Activated CD4-positive, alpha-beta T cell treated with anti-CD3 and anti-CD28 coated beads, Interleukin-2, amount 10 ng/mL, durations not matched to agents 7 days and 5 days (primary cell): ENCODE data around the gene HECTD2. TPM values are rescaled to one million over a fixed set of nuclear protein-coding genes. Genes with fewer than 3 reads are reported as not detected.

Experiments used
- CTCF ChIA-PET: fragments of 350-600 bp; sonication (Branson Sonifier 250); formaldehyde crosslinking; loops from one replicate; lab custom pipeline; 2021; ENCODE audit warnings: antibody characterized with exemption; lab: Charles Lee
- POLR2A ChIA-PET: fragments of 350-600 bp; sonication (Branson Sonifier 250); formaldehyde crosslinking; loops from one replicate; lab custom pipeline; 2021; ENCODE audit warnings: antibody characterized with exemption; lab: Charles Lee
- DNase-seq: peaks from one replicate; pipeline ENCODE4 v3.0.0-alpha.2; 2020
- H3K27ac Mint-ChIP-seq: one replicate; pipeline ENCODE4 v1.8.0; 2021; ENCODE audit warnings: mild to moderate bottlenecking, moderate library complexity, mixed read lengths
- H3K27me3 Mint-ChIP-seq: one replicate; pipeline ENCODE4 v1.8.0; 2021; ENCODE audit warnings: mixed read lengths
- H3K36me3 Mint-ChIP-seq: one replicate; pipeline ENCODE4 v1.8.0; 2021; ENCODE audit warnings: low read depth, mixed read lengths
- H3K4me1 Mint-ChIP-seq: one replicate; pipeline ENCODE4 v1.8.0; 2021; ENCODE audit warnings: mixed read lengths
- H3K4me3 Mint-ChIP-seq: one replicate; pipeline ENCODE4 v1.8.0; 2021; ENCODE audit warnings: mild to moderate bottlenecking, moderate library complexity, mixed read lengths
- H3K9me3 Mint-ChIP-seq: one replicate; pipeline ENCODE4 v1.8.0; 2021; ENCODE audit warnings: mixed read lengths
- total RNA-seq, 2 experiments: library from RNA; stranded (reverse); gene quantifications; one replicate each; pipeline ENCODE4 v1.2.3, GENCODE V29; 2021

HECTD2 gene
- total RNA-seq, 2 experiments from 2014 or later: 2.6 to 3.1 TPM

DNA sequence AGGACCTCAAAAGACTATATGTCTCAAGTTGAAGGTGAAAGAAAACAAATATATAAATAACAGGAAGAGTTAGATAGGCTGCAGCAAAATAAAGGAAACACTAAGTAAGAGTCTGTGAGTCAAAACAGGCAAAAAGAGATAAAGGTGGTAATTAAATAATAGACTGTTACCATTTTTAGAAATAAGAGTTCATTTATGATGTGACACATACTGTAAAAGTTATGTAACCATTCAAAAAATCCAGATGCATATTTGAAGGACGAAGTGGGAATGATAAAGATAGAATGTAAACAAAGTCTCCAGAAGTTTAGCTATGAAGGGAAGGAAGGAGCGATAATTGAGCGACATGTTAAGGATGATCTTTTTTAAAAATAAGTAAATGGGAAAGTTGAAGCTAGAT is 50.5 kb downstream of the HECTD2 start:
- Mint-ChIP-seq H3K4me1 (no peaks in the 10 kb centered on the region), H3K36me3 (no peaks in the 10 kb centered on the region), H3K27ac (no peak overlapping the region), H3K4me3 (no peak overlapping the region), H3K27me3 (no peaks in the 10 kb centered on the region), H3K9me3 (no peaks in the 10 kb centered on the region)
- DNase-seq: no peak
- ChIA-PET CTCF (no interaction called here), POLR2A (no interaction called here)

DNA sequence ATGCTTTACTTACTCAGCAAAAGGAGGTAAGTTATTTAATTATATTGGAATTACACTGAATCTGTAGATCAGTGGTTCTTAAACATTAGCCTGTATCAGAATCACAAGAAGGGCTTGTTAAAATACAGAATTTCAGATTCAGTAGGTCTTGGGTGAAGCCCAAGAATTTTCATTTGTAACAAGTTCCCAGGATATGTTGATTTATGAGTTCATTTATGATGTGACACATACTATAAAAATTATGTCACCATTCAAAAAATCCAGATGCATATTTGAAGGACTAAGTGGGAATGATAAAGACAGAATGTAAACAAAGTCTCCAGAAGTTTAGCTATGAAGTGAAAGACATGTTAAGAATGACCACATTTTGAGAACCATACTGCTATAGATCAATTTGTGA is 52.3 kb downstream of the HECTD2 start:
- H3K9me3 Mint-ChIP-seq: no peaks in the 10 kb centered on the region
- H3K27ac Mint-ChIP-seq: no peak overlapping the region
- no peaks in the 10 kb centered on the region for H3K4me1 Mint-ChIP-seq
- DNase-seq: no peak
- ChIA-PET POLR2A (no interaction called here), CTCF (no interaction called here)
- no peak overlapping the region for H3K4me3 Mint-ChIP-seq
- no peaks in the 10 kb centered on the region for H3K36me3 Mint-ChIP-seq
- H3K27me3 Mint-ChIP-seq: no peaks in the 10 kb centered on the region

DNA sequence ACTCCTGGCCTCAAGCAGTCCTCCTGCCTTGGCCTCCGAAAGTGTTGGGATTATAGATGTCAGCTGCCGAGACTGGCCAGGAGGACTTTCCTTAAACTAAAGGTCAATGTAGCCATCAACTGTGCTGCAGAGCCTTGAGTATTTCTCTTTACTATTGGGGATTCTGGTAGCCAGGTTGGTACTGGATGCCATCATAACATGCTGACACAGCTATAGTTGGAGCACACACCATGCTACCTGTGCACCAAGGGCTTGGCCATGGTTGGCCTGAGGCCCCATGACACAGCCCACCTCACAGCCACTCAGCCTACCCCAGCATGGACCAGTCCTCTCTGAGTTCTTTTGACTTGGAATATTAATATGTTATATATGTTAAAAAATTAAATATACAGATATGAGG is 54.4 kb downstream of the HECTD2 start:
- H3K4me3 Mint-ChIP-seq: no peak overlapping the region
- ChIA-PET CTCF (no interaction called here), POLR2A (no interaction called here)
- DNase-seq: no peak
- peaks cover 1% of the 10 kb centered on the region for H3K27me3 Mint-ChIP-seq
- H3K9me3 Mint-ChIP-seq: peaks cover 3% of the 10 kb centered on the region
- no peak overlapping the region for H3K27ac Mint-ChIP-seq
- no peaks in the 10 kb centered on the region for H3K36me3 Mint-ChIP-seq
- no peaks in the 10 kb centered on the region for H3K4me1 Mint-ChIP-seq

- Mint-ChIP-seq H3K27me3 (peaks cover 2% of the 10 kb centered on the region), H3K9me3 (peaks cover 8% of the 10 kb centered on the region), H3K36me3 (no peaks in the 10 kb centered on the region), H3K4me1 (no peaks in the 10 kb centered on the region), H3K27ac (no peak overlapping the region), H3K4me3 (no peak overlapping the region)
- ChIA-PET CTCF (interaction anchor here (0.7 kb wide), 1 partner anchor 57 kb away, joined by 3 read pairs; no protein-coding TSS in a partner anchor), POLR2A (no interaction called here)
- DNase-seq: no peak
These were observed 55.1 kb downstream of the HECTD2 start for GRCh38 chr10:91465261-91465660.

DNA sequence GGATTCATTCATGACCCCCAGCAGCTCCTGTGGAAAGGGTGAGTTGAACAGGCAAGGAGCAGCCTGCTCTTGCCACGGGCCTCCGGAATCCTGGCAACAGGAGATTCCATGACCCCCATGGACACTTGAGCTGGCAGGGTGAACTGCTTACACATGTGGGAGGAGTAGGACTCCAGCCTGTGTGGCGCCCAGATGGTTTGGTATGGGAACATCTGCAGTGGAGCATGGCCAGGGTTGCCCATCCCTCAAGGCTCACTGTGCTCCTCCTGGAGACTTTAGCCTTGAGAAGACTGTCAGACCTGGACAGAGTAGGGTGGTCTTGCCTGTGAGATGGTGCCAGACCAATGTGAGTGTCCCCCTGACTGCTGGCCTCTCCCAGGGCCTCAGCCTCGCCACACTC is 57.0 kb downstream of the HECTD2 start:
- Mint-ChIP-seq H3K9me3 (peaks cover 8% of the 10 kb centered on the region), H3K27me3 (peaks cover 3% of the 10 kb centered on the region), H3K4me3 (no peak overlapping the region), H3K4me1 (no peaks in the 10 kb centered on the region), H3K36me3 (no peaks in the 10 kb centered on the region), H3K27ac (no peak overlapping the region)
- DNase-seq: no peak
- ChIA-PET POLR2A (no interaction called here), CTCF (interaction anchor here (0.7 kb wide), 1 partner anchor 89 kb away, joined by 3 read pairs; no protein-coding TSS in a partner anchor)

DNA sequence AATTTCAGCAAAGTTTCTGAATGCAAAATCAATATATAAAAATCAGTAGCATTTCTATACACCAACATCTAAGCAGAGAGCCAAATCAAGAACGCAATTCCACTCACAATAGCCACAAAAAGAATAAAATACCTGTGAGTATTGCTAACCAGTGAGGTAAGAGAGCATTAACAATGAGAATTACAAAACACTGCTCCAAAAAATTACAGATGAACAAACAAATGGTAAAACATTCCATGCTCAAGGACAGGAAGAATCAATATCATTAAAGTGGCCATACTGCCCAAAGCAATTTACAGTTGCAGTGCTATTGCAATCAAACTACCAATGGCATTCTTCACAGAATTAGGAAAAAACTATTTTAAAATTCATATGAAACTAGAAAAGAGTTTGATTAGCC is 61.5 kb downstream of the HECTD2 start:
- H3K4me1 Mint-ChIP-seq: no peaks in the 10 kb centered on the region
- peaks cover 8% of the 10 kb centered on the region for H3K9me3 Mint-ChIP-seq
- H3K27me3 Mint-ChIP-seq: peaks cover 3% of the 10 kb centered on the region
- no peak overlapping the region for H3K27ac Mint-ChIP-seq
- no peaks in the 10 kb centered on the region for H3K36me3 Mint-ChIP-seq
- ChIA-PET POLR2A (no interaction called here), CTCF (no interaction called here)
- no peak overlapping the region for H3K4me3 Mint-ChIP-seq
- DNase-seq: no peak

DNA sequence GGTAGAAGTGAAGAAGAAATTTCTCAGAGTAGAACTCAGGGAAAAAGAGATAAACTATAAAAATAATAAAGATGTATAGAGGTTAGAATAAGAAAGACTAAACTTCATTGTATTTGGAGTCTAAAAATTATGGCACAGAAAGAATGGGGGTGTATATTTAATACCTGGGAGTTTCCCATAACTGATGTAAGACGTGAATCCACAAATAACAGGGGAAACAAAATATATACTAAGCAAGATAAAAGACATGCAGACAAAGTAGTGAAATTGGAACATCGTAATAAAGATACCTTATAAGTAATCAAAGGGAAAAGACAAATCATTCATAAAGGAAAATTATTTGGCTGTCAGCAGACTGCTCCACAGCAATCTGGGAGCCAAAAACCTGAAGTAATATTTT is 62.8 kb downstream of the HECTD2 start:
- Mint-ChIP-seq H3K27ac (no peak overlapping the region), H3K4me1 (no peaks in the 10 kb centered on the region), H3K27me3 (peaks cover 3% of the 10 kb centered on the region), H3K4me3 (no peak overlapping the region), H3K9me3 (peaks cover 8% of the 10 kb centered on the region), H3K36me3 (no peaks in the 10 kb centered on the region)
- DNase-seq: no peak
- POLR2A ChIA-PET: no interaction called here
- CTCF ChIA-PET: no interaction called here

DNA sequence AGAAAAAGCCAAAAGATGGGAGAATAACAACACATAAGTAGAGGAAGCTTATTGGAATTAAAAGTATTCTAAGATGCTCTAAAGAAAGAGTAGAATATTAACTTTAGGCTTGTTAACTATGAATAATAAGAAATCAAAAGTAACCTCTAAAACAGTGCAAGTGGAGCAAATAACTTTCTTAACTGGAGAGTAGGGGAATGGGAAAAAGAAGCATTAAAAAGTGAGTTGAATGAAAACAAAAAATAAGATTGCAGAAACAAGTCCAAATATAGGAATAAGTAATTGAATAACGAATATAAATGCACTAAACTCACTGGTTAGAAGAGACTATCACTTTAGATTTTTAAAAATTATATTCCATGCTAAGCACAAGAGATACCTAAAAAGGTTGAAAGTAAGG is 63.9 kb downstream of the HECTD2 start:
- peaks cover 6% of the 10 kb centered on the region for H3K9me3 Mint-ChIP-seq
- ChIA-PET CTCF (no interaction called here), POLR2A (no interaction called here)
- H3K4me3 Mint-ChIP-seq: no peak overlapping the region
- peaks cover 3% of the 10 kb centered on the region for H3K27me3 Mint-ChIP-seq
- no peak for DNase-seq
- H3K4me1 Mint-ChIP-seq: no peaks in the 10 kb centered on the region
- H3K27ac Mint-ChIP-seq: no peak overlapping the region
- H3K36me3 Mint-ChIP-seq: no peaks in the 10 kb centered on the region

DNA sequence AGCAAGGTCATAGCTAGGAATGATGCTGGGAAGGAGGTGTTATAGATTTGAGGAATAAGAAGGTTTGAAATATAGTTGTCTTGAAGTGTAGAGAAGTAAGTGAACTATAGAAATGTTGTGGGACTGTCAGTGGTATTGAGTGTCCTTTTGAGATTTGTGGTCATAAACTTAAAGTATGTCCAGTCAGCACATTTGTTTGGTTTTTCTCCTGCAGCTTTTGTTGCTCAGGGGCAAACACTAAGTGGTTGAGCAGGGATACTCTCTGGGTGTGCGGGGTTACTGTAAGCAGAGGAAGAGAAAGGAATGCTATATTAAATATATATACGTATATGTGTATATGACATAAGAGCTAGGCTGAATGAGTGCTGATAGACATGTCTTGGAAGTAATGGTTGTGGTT is 67.1 kb downstream of the HECTD2 start:
- Mint-ChIP-seq H3K27ac (no peak overlapping the region), H3K9me3 (no peaks in the 10 kb centered on the region), H3K36me3 (no peaks in the 10 kb centered on the region), H3K4me1 (no peaks in the 10 kb centered on the region), H3K4me3 (no peak overlapping the region), H3K27me3 (no peaks in the 10 kb centered on the region)
- no peak for DNase-seq
- CTCF ChIA-PET: no interaction called here
- POLR2A ChIA-PET: no interaction called here

GRCh38 chr10:91479583-91479982 is 69.4 kb downstream of the HECTD2 start:
- Mint-ChIP-seq H3K4me3 (no peak overlapping the region), H3K27ac (no peak overlapping the region), H3K9me3 (no peaks in the 10 kb centered on the region), H3K4me1 (no peaks in the 10 kb centered on the region), H3K36me3 (no peaks in the 10 kb centered on the region), H3K27me3 (no peaks in the 10 kb centered on the region)
- DNase-seq: no peak
- ChIA-PET POLR2A (no interaction called here), CTCF (no interaction called here)

DNA sequence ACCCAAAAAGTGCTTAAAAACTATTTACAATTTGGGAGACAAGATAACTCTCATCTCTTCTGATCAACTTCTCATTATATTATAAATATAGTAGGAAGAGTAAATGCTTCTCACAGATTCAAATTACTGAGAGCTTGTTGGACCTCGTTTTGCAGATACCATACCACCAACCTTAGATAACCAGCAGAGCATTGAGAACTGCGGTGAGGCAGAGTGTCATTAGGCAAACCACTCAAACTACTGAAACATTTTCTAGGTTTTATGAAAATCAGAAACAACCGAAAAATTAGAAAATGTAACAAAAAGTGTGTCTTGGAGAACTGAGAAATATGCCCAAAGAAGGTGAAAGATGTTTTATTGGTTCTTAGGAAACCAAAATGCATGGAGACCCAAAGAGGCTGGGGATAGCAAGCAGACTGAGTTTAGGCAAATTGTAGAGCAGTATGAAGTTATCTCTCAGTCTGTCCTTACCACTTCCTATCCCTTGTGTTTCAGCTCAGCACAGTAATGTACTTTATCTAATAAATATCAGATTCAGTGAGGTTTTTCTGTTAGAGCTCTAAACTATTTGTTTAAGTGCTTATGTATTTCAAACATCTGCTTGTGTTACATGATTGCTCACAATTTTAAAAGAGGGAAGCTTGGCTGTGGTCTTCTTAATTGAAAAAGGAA is 77.9 kb downstream of the HECTD2 start:
- Mint-ChIP-seq H3K9me3 (no peaks in the 10 kb centered on the region), H3K4me3 (no peak overlapping the region), H3K27ac (no peak overlapping the region), H3K4me1 (no peaks in the 10 kb centered on the region), H3K36me3 (no peaks in the 10 kb centered on the region), H3K27me3 (no peaks in the 10 kb centered on the region)
- POLR2A ChIA-PET: no interaction called here
- DNase-seq: no peak
- CTCF ChIA-PET: interaction anchor here (0.7 kb wide), 1 partner anchor 187 kb away, joined by 3 read pairs; no protein-coding TSS in a partner anchor

- Mint-ChIP-seq H3K36me3 (no peaks in the 10 kb centered on the region), H3K27ac (no peak overlapping the region), H3K9me3 (no peaks in the 10 kb centered on the region), H3K4me1 (no peaks in the 10 kb centered on the region), H3K27me3 (no peaks in the 10 kb centered on the region), H3K4me3 (no peak overlapping the region)
- ChIA-PET CTCF (interaction anchor here (0.6 kb wide), 1 partner anchor 129 kb away, joined by 3 read pairs; no protein-coding TSS in a partner anchor), POLR2A (no interaction called here)
- DNase-seq: no peak
These were observed 83.2 kb downstream of the HECTD2 start for GRCh38 chr10:91493313-91493712.

- Mint-ChIP-seq H3K27me3 (no peaks in the 10 kb centered on the region), H3K36me3 (peaks cover 1% of the 10 kb centered on the region), H3K4me1 (no peaks in the 10 kb centered on the region), H3K27ac (no peak overlapping the region), H3K9me3 (no peaks in the 10 kb centered on the region), H3K4me3 (no peak overlapping the region)
- CTCF ChIA-PET: no interaction called here
- DNase-seq: no peak
- POLR2A ChIA-PET: no interaction called here
These were observed 85.3 kb downstream of the HECTD2 start for GRCh38 chr10:91495402-91495801.

DNA sequence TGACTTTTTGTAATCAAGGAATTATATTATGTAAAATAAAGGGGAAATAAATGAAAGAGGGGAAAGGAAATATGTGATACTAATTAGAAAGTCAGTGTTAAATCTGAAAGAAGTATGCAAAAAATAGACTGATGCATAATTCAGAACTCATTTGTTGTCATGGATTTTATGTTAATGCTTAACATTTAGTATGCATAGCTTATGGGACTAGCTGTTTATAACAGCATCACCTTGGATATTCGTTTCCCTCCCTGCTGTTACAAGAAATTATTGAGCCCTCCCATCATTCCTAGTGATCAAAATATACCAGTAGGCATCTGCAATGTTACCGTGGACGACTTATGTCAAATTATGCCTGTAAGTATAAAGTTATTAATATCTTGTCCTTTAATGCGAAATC is 85.9 kb downstream of the HECTD2 start:
- CTCF ChIA-PET: no interaction called here
- no peak for DNase-seq
- no peaks in the 10 kb centered on the region for H3K4me1 Mint-ChIP-seq
- POLR2A ChIA-PET: no interaction called here
- no peaks in the 10 kb centered on the region for H3K9me3 Mint-ChIP-seq
- H3K36me3 Mint-ChIP-seq: peaks cover 1% of the 10 kb centered on the region
- no peaks in the 10 kb centered on the region for H3K27me3 Mint-ChIP-seq
- no peak overlapping the region for H3K4me3 Mint-ChIP-seq
- H3K27ac Mint-ChIP-seq: no peak overlapping the region
